Activated CD4-positive, CD25-positive, alpha-beta regulatory T cell treated with anti-CD3 and anti-CD28 coated beads, Interleukin-2, amount 50 U/mL, for 72 hours (primary cell): ENCODE measurements around the gene CRTC1.

Experiments used
- DNase-seq: peaks from one replicate; pipeline ENCODE4 v3.0.0; 2021

CRTC1 gene

DNA sequence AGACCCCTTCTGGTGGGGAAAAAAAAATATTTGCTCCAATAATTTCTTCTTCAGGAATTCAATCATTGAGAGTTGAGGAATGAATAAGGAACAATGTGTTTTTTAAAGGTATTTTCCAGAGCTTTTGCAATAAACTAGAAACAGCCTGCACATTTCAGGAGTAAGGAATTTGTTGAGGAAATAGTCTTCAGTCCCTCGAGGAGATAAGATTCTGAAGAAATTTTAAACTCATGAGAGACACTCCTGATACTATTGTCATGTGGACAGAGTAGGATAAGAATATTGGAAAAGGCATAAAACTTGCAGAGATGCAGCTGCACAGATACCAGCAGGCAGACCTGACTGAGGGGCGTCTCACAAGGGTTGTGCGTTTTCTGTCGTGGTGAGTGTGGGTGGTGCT is 71.0 kb downstream of the CRTC1 start:
- DNase-seq: no peak

DNA sequence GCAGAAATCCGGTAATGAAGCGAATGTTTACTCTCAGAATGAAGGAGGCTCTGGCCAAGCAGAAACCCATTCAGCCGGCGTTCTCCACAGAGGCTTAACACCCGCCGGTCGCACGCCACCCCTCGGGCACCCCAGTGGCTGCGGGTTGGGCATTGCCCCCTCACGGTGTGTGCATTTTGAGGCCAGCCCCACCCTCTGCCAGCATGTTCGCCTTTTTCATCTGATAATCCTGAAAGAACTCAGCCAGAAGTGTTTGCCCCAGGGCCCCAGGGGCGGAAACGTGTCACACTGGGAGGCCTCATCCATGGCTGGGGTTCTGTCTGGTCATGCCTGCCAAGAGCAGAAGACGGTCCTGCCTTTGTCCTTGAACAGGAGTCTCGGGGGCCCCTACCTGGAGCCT is 73.4 kb downstream of the CRTC1 start:
- DNase-seq: no peak

DNA sequence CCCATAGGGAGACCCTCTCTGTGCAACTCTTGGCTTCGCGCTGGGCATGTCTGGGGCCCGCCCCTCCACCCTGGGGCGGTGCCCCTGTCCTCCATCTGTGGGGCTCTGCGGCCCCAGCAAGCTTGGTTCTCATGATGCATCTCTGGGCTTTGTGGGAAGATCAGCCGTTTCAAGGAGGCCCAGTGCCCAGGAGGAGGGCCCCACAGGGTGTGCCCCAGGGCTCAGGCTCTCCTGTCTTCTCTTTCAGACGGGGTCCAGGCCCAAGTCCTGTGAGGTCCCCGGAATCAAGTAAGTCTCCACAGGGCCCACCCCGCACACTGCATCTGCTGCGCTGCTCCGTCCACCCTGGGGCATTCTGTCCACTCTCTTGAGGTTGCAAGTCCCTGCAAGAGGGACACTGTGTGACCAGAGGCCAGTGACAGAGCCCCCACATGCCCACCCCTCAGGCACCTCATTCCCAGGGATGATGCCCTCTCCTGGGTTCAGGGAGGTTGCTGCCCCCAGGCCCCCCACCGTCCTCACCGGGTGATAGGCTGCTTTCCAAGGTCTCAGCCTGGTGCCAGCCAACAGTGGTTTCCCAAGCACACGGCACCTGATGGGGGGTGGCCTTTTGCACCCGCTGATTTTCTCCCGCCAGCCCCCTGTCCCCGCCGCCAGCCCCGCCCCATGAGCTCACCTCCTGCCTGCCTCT is 76.0 kb downstream of the CRTC1 start:
- DNase-seq: no peak

DNA sequence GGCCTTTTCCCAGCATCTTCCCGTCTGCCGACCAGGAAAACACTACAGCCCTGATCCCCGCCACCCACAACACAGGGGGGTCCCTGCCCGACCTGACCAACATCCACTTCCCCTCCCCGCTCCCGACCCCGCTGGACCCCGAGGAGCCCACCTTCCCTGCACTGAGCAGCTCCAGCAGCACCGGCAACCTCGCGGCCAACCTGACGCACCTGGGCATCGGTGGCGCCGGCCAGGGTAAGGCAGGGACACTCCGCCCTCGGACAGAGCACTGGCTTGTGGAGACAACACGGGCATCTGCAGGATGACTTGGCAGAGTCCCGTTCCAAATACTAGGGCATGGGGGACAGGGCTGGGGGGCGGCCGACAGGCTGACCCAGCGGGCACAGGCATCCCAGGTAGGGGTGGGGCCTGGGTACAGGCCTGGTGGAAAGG is 76.5 kb downstream of the CRTC1 start:
- no peak for DNase-seq

DNA sequence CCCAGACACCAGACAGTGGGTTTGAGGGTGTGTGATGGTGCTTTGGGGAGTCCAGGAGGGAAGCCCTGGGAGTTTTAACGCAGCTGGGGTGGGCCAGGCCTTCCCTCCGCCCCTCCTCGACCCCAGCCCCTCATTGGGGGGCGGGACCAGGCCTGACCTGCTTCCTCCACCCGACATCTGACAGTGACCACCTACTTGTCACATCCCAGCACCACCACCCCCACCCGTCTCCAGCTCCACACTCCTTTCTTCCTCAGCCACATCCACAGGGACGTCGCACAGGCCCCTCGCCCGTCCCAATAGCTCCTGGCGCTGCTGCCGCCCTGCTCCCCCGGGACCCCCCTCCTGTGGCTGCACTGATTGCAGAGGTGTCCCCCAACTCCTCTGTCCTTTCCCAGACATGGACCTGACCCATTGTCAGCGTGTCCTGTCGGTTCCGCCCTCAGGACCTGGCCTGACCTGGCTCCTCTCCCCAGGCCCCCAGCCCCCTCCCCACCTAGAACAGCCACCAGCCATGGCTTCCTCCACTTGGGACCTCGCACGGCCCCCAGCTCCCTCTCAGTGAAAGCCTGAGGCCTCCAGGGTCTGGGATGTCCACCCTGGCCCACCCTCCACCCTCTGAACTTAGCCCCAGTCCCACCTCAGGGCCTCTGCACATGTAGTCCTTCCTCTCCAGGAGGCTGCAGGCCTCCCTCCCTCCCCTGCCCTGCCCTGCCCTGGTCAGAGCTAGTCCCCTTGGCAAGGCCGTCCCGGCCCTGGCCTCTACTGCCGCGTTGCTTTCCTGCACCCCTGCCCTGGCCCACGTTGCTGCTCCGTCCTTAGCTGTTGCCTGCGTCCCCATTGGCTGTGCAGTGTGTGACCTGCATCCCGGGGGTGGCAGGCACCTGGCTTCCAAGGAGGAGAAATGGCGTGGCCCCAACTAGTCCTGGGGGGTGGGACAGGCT is 77.2 kb downstream of the CRTC1 start:
- no peak for DNase-seq

DNA sequence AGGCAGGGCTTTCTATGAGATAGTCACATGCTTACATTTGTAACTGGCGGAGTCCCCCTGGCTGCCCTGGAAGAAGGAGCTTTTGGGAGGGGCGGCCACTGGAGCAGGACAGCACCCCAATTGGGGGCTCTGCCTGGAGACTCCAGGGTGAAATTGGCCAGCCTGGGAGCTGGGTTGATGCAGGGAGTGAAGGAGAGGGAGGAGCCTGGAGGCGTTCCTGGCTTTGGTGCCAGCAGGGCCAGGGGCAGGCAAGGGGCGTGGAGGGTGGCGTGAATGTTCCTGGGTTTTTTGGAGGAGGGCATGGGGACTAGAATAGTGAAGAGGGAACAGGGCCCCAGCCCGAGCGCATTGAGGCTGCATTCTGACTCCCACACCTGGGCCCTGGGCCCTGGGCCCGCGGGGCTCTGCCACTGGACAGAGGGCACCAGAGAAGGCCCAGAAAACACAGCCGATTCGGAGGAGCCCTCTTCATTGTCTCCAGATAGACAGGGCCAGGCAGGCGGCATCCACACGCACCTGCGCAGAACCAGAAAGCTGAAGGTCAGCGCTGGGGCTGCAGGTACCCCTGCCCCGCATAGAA is 78.1 kb downstream of the CRTC1 start:
- no peak for DNase-seq

DNA sequence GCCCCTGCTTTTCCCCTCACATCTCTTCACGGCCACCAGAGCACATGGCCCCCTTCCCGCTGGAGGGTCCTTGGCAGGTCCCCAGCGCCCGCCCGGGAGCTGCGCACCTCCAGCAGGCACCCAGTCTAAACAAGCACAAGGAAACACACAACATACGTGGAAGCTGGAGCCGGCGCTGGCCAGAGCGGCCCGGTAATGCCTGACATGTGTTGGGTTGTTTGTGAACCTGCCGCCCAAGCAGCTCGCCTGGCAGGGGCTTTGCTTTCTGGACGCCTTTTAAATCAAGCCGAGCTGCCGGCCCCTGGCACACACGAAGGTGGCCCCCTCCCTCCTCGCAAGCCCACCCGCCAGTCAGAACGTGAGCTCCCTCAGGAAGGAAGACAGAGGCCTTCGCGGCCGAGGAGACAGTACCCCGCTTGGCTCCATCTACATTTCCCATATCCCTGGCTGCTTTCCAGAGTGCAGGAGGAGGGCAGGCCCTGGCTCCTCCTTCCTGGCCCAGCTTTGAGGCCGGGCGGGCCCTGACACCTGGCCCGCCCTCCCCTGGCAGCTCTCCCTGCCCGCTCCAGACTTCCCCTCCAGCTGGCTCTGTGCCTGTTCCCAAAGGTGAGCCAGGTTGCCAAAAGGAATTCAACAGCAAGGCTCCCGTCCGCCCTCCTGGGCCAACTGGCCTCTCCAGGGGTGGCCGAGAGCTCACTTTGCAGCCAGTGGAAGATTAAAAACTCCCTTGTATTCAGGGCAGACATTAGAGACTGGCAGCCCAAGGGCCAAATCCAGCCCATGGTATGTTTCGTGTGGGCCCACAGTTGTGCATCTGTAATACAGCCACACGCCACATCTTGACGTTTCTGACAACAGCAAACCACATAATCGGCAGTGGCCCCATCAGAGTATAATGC is 78.9 kb downstream of the CRTC1 start:
- DNase-seq: no peak

DNA sequence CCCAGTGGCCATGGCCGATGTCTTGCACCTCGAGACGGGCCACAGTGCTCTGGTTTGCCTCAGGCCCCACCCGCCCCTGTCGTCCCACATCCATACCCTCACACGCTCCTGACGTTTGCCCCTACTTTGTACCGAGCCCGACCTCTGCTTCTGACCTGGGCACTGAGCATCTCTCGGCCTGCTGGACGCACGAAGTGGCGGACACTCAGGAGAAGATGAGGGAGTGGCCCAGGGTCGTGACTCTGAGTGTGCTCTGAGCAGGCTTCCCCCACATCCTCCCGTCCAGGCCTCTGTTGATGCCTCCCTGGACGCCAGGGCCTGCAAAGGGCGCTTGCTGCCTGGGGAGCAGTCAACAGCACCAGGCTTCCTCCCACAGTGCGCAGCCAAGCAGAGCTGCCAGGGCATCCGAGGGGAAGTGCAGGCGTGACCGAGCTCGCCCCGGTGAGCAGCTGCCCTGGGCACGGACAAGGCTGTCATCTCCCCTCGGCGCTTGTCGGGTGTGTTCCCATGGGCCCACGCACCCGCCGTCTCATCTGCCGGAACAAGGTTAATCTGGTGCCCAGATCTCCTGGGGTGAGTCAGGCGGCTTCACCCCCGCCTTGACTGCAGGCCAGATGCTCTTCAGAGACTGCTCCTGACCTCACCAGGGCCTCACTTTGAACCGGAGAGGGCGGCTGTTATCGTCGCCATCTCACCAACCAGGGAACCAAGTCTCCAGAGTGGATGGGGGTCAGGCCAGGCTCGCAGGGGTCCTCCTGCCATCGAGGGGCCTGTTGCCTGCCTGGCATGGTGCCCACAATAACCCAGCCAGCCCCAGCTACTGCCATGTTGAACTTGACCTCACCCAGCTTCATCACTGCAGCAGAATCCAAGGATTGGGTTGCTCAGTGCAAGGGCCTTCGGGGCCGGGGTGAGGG is 80.5 kb downstream of the CRTC1 start:
- no peak for DNase-seq

DNA sequence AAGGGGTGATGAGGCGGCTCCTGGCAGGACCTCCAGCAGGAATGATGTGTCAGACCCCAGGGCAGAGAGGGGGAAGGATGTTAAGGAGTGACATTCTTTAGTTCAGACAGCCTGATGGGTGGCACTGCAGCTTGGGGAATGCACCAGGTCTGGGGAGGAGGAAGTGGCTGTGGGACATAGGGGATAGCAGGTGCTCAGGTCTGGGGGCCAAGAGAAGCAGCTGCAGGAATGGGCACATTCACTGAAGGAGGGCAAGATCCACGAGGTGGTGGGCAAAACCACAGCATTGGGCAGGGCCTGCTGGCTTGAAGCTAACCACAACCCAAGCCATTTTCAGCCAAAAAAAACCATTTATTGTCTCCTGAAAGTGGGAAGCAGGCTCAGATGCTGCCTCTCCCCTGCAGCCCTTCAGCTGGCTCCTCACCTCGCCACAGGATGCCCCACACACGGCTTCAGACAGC is 81.1 kb downstream of the CRTC1 start:
- no peak for DNase-seq

DNA sequence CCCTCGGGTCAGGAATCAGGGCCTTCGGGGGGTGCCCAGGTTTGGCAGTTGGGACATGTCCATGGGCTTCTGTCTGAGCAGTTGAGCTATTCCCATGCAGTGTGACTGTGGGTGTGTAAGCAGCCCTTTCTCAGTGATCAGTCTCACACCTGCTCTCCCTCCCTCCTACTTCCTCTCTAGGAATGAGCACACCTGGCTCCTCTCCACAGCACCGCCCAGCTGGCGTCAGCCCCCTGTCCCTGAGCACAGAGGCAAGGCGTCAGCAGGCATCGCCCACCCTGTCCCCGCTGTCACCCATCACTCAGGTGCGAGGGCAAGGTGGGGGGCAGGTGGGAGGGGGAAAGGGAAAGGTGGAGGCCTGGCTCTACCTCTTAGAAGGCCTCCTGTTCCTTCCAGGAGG is 81.7 kb downstream of the CRTC1 start:
- no peak for DNase-seq

DNA sequence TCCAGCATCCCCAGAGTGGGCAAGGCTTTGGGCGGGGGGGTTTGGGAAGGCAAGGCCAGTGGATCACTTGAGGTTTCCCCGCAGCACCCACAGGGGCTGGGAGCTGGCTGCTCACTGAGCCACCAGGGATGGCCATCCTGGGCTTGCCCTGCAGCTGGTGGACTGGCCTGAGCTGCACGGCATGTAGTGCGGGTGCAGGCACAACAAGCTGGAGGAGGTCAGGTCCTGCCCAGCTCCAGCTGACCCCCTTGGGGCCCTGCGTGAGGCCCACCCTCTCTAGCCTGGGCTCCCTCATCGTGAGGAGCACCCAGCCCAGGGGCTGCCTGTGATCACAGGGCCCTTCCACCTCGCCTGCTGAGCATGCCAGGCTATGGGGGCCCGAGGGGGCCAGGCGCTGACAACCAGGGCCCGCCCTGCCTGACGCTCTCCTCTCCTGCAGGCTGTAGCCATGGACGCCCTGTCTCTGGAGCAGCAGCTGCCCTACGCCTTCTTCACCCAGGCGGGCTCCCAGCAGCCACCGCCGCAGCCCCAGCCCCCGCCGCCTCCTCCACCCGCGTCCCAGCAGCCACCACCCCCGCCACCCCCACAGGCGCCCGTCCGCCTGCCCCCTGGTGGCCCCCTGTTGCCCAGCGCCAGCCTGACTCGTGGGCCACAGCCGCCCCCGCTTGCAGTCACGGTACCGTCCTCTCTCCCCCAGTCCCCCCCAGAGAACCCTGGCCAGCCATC is 84.7 kb downstream of the CRTC1 start:
- no peak for DNase-seq

DNA sequence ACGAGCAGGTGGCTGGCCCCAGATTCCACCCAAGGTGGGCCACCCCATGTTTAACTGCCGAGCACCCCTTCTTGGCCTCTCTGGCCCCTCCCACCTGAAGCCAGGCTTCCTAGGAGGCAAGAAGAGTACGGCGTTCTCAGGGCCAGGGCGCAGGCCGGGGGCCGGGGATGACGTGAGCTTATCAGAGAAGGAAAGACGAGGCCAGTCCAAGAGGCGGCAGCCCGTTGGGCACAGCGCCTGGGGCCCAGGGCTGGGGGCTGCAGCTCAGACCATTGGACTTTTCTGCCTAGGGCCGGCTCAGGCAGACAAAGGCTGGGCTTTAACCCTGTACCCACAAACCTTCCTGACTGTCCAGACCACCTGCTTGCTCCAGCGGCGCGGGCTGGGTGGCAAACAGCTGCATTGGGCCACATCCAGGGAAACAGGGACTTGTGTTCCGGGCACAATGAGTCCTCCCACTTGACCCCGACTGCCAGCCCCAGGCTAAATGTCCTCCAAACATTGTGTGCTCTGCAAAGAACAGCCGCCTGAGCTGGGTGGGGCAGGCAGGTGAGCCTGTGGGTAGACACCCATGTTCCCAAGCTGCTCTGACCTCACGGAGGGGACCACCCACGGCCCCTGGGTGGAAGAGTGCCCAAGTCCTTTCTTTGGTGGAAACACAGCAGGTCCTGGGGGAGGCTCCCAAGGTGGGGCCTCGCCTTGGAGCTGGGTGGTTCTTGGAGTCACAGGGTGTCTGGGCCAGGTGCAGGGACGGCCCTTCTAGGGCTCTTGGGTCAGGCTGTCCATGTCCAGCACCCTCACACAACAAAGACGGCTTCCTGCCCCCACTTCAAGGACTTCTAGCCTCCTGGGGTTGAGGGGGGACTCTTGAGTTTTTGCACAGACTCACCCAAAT is 85.8 kb downstream of the CRTC1 start:
- DNase-seq: no peak

DNA sequence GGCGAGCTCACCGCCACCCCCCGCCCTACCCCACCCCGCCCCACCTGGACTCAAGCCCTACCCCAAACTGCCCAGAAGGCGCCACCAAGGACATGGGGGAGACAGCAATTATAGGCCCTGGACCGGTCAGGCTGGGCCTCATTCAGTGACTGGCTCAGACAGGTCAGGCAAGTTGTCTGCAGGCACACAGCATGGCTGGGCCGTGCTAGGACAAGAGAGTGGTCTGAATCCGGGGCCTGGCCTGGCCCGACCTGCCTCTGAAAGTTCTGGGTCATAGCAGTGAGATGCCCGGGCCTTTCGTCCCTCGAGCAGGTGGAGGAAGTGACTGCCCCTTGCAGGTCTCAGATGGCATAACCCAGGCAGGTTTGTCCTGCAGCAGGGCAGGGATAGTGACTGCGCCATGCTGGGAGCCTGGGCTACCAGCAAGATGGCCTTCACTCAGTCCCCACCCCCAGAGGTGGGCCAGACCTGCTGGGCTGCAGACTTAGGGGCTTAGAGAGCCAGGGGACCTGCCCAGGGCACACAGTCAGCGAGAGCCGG is 86.6 kb downstream of the CRTC1 start:
- no peak for DNase-seq

DNA sequence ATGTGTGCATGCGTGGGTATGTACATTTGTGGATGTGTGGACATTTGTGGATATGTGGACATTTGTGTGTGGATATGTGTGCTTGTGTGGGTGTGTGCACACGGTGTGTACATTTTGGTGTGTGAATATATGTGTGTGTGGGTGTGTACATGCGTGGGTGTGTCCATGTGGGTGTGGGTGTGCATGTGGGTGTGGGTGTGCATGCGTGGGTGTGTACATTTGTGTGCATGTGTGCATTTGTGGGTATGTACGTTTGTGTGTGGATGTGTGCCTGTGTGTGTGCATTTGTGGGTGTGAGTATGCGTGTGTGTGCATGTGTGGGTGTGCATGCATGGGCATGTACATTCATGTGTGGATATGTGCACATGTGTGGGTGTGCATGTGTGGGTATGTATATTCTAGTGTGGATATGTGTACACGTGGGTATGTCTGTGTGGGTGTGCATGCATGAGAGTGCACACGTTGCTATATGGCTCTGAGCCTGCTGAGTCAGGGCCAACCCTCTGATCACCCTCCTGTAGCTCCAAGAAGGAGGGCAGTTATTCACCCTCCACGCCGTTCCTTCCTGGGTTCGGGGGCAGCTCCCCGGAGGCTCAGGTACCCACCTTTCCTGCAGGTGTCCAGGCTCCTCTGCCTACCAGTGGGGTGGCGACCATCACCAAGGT is 87.3 kb downstream of the CRTC1 start:
- DNase-seq: no peak

DNA sequence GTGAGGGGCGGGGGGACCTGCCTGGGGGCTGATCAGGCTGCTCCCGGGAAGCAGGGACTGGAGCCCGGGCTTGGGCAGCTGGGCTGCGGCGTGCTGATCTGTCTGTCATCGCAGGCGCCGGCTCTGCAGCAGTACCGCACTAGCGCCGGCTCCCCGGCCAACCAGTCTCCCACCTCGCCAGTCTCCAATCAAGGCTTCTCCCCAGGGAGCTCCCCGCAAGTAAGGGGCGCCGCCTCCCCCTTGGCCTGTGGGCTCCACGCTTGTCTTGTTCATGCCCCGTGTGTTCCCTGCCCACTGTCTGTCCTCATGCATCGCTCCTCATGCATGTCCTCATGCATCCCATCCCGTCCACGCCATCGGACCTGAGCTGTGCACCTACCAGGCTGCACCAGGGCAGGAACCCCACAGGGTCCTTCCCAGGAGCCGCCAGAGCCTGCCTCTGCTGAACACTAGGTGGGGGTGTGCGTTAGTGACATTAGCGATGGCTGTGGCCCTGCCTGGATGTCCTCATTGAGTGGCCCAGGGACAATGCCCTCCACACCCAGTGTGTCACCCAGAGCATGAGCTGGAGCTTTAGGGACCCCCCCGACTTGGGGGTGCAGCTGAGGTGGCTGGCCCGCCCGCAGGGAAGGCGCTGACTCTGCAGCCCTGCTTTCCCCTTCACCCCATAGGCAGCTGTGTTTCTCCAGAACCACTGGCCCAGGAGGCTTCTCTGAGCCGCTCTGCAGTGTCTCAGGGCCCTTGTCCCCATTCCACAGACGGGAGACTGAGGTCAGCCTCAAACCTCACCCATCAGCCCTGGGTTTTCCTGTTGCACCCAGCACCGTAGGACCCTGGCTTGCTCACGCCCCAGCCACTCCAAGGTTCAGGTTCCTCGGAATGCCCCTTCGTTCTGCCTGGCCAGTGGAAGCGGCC is 88.1 kb downstream of the CRTC1 start:
- DNase-seq: no peak

DNA sequence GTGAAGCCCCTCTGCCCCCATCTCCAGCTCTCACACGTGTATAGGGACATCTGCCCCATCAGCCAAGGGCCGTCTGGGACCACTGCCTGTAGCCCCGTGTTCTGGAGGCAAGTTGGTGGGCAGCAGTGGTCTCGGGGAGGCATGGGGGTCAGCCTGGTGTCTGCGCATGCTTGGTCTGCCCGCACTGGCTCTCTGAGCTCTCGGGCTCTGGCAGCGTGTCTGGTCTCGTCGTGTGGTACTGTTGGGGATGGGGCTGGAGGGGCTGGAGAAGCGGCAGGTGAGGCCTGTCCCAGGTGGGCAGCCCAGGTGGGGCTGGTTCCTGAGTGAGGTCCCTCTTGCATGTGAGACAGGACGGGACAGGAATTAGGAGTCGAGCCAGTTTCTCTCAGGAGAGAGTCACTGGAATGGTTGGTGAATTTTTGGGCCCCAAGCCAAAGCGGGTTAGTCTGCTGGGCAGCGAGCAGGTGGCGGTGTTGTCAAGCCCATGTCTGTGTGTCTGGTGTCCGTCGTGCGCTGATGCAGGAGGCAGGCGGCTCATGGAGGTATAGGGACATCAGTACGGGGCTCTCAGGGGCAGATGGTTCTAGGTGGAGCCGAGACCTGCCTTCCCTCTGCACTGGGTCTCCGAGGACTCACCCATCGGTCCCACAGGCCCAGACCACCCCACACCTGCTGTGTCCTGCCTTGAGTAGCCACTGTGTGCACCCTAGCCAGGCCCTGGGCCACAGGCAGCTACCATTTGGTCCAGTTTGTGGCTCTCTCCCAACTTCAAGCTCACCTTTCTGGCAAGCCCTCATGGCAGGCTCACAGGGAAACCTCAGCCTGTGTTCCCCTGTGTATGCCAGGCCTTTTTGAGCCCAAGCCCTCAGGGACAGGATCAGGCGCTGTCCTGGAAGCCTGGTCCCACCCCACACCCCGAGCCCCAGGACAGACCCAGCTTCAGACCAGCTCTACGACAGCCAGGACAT is 89.4 kb downstream of the CRTC1 start:
- DNase-seq: no peak

DNA sequence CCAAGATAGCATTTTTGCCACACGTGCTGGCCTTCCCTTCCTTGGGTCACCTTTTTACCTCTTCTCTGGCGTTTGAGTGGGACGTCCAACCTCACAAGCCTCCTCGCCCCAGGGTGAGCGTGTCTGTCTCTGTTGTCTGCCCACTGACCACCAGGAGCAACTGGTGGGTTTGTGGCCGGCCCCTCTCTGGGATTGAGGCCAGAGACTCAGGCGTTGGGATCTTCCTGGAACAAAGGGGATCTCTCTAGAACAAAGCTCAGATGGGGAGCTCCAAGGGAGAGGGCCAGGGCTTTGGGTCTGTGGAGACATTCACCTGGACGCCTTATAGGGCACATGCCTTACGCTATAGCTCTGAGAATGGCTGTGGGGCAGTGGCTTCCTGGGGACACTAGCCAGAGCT is 90.2 kb downstream of the CRTC1 start:
- no peak for DNase-seq
